ENCODE measurements around the gene EIF2AK2. TPM values are rescaled to one million over a fixed set of nuclear protein-coding genes. Genes with fewer than 3 reads are reported as not detected.
A peak's percentile ranks its signal among the peaks of the same experiment; 100 is the strongest.

The EIF2AK2 gene
- total RNA-seq, 2 experiments from 2014 or later = 29.1 to 31.1 TPM

DNA sequence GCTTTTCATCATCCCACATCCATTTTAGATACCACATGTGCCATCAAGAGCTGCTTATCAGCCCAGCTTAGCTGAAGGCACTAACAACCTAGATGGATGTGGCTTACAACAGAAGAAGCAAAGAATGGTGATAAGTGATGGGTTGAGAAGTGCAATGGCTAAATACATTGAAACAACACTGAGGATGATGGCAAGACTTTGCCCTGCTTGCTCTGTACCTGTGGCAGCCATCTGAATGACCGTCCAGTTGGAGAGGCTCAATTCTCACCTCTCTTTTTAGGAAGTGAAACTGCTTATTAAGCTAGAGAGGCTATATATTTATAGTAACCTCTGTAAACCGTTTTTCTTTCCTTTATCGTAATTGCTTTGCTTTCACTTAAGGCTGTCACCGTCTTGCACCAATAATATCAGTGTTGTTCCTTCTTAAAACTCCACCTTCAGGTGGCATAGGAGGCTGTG, 66.7 kb downstream of the EIF2AK2 start:
- peaks cover 60% of the 10 kb centered on the region for H3K36me3 ChIP-seq (ENCODE audit: insufficient read depth, low read length)
- POLR2A ChIA-PET = no interaction called here
- TF ChIP-seq, protein P1, sequence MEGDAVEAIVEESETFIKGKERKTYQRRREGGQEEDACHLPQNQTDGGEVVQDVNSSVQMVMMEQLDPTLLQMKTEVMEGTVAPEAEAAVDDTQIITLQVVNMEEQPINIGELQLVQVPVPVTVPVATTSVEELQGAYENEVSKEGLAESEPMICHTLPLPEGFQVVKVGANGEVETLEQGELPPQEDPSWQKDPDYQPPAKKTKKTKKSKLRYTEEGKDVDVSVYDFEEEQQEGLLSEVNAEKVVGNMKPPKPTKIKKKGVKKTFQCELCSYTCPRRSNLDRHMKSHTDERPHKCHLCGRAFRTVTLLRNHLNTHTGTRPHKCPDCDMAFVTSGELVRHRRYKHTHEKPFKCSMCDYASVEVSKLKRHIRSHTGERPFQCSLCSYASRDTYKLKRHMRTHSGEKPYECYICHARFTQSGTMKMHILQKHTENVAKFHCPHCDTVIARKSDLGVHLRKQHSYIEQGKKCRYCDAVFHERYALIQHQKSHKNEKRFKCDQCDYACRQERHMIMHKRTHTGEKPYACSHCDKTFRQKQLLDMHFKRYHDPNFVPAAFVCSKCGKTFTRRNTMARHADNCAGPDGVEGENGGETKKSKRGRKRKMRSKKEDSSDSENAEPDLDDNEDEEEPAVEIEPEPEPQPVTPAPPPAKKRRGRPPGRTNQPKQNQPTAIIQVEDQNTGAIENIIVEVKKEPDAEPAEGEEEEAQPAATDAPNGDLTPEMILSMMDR (IDR thresholded peaks at IDR 0.05) = no peak
- H3K27ac Mint-ChIP-seq = no peak overlapping the region
- H3K4me1 ChIP-seq (ENCODE audit: insufficient read depth, low read length) = peaks cover 10% of the 10 kb centered on the region
- H3K4me3 ChIP-seq (ENCODE audit: low read length) = no peak overlapping the region
- intact Hi-C loops (cut with DNase I, micrococcal nuclease) = no loop called here
- H3K9me3 Mint-ChIP-seq = no peaks in the 10 kb centered on the region
- CTCF ChIA-PET = no interaction called here
- ATAC-seq (ENCODE audit: poor library complexity) (no peak), DNase-seq (no peak)
- H3K27me3 Mint-ChIP-seq = no peaks in the 10 kb centered on the region
- no peaks in the 10 kb centered on the region for H3K4me1 Mint-ChIP-seq (ENCODE audit: low read depth)
- H3K27ac ChIP-seq (ENCODE audit: low read depth in 1 of 2, low read length in 2 of 2) = no peak overlapping the region
- peaks cover 64% of the 10 kb centered on the region for H3K36me3 Mint-ChIP-seq (ENCODE audit: low read depth)
- no peak overlapping the region for H3K4me3 Mint-ChIP-seq
- H3K27me3 ChIP-seq (ENCODE audit: control insufficient read depth in 1 of 2, insufficient read depth in 2 of 2, low read length in 2 of 2) = no peaks in the 10 kb centered on the region
- no peaks in the 10 kb centered on the region for H3K9me3 ChIP-seq (ENCODE audit: control insufficient read depth in 1 of 2, insufficient read depth in 1 of 2, low read length in 2 of 2)

GRCh38 chr2:37085731-37086147, 71.0 kb downstream of the EIF2AK2 start:
- Mint-ChIP-seq H3K27ac (no peak overlapping the region), H3K4me3 (no peak overlapping the region), H3K36me3 (ENCODE audit: low read depth) (peaks cover 30% of the 10 kb centered on the region), H3K9me3 (no peaks in the 10 kb centered on the region), H3K27me3 (no peaks in the 10 kb centered on the region), H3K4me1 (ENCODE audit: low read depth) (no peaks in the 10 kb centered on the region)
- H3K27me3 ChIP-seq (ENCODE audit: control insufficient read depth in 1 of 2, insufficient read depth in 2 of 2, low read length in 2 of 2) = no peaks in the 10 kb centered on the region
- TF ChIP-seq, protein P1 (IDR thresholded peaks at IDR 0.05) = no peak
- ChIA-PET CTCF (interaction anchor here (0.9 kb wide), 1 partner anchor 111 kb away, joined by 4 read pairs; no protein-coding TSS in a partner anchor), POLR2A (interaction anchor here (1.5 to 2.2 kb wide), 2 partner anchors 10 to 119 kb away, joined by 4 to 16 read pairs; partner anchors contain the start of gene STRN)
- no peak overlapping the region for H3K4me3 ChIP-seq (ENCODE audit: low read length)
- intact Hi-C loops (cut with DNase I, micrococcal nuclease) = loop anchor here (5.0 to 10.0 kb wide), 6 partner anchors 67 to 1659 kb away; partner anchors contain the start of genes STRN (in 2 of the 2), ATL2 (in 1 of the 2) and CEBPZOS (in 1 of the 2)
- ATAC-seq (ENCODE audit: poor library complexity) (no peak), DNase-seq (peak in 2 of 14 experiments; percentile 33 to 41)
- peaks cover 37% of the 10 kb centered on the region for H3K4me1 ChIP-seq (ENCODE audit: insufficient read depth, low read length)
- no peaks in the 10 kb centered on the region for H3K9me3 ChIP-seq (ENCODE audit: control insufficient read depth in 1 of 2, insufficient read depth in 1 of 2, low read length in 2 of 2)
- peak overlapping the region in 1 of 2 donors; percentile 35 for H3K27ac ChIP-seq (ENCODE audit: low read depth in 1 of 2, low read length in 2 of 2)
- peaks cover 38% of the 10 kb centered on the region for H3K36me3 ChIP-seq (ENCODE audit: insufficient read depth, low read length)

- POLR2A ChIA-PET = interaction anchor here (0.8 to 2.2 kb wide), 9 partner anchors 9 to 147 kb away, joined by 3 to 16 read pairs (median 4); partner anchors contain the start of genes CEBPZ, CEBPZOS, EIF2AK2 and NDUFAF7
- CTCF ChIA-PET = interaction anchor here (1.7 kb wide), 1 partner anchor 13 kb away, joined by 4 read pairs; no protein-coding TSS in a partner anchor
- intact Hi-C loops (cut with DNase I, micrococcal nuclease) = loop anchor here (5.0 to 10.0 kb wide), 7 partner anchors 68 to 1660 kb away; partner anchors contain the start of genes STRN (in 2 of the 2), ATL2 (in 1 of the 2), CEBPZ (in 1 of the 2) and CEBPZOS (in 1 of the 2)
These were observed 72.0 kb downstream of the EIF2AK2 start for GRCh38 chr2:37084797-37085196.

More at GRCh38 chr2:37084797-37085196, 72.0 kb downstream of the EIF2AK2 start:
- DNase-seq (no peak), ATAC-seq (ENCODE audit: poor library complexity) (no peak)
- Histone ChIP-seq H3K27ac (ENCODE audit: low read depth in 1 of 2, low read length in 2 of 2) (peak overlapping the region; percentile 73 to 82), H3K27me3 (ENCODE audit: control insufficient read depth in 1 of 2, insufficient read depth in 2 of 2, low read length in 2 of 2) (no peaks in the 10 kb centered on the region), H3K4me3 (ENCODE audit: low read length) (peak overlapping the region; percentile 94), H3K9me3 (ENCODE audit: control insufficient read depth in 1 of 2, insufficient read depth in 1 of 2, low read length in 2 of 2) (no peaks in the 10 kb centered on the region), H3K36me3 (ENCODE audit: insufficient read depth, low read length) (peaks cover 29% of the 10 kb centered on the region), H3K4me1 (ENCODE audit: insufficient read depth, low read length) (peaks cover 41% of the 10 kb centered on the region)
- Mint-ChIP-seq H3K27ac (no peak overlapping the region), H3K36me3 (ENCODE audit: low read depth) (peaks cover 25% of the 10 kb centered on the region), H3K4me1 (ENCODE audit: low read depth) (no peaks in the 10 kb centered on the region), H3K27me3 (no peaks in the 10 kb centered on the region), H3K9me3 (no peaks in the 10 kb centered on the region), H3K4me3 (no peak overlapping the region)
- TF ChIP-seq, protein P1 (IDR thresholded peaks at IDR 0.05) = no peak
